DMS 273 (cell line): ENCODE results near the gene LYPD6B.
A peak's percentile ranks its signal among the peaks of the same experiment; 100 is the strongest.

Source experiments
- DNase-seq: peaks from one replicate; lab custom pipeline; 2025; ENCODE audit not compliant: unreplicated experiment; lab: John Stamatoyannopoulos, UW

LYPD6B gene

GRCh38 chr2:149038442-149039212 is at the start of gene LYPD6B:
LYPD6B (plus strand) TSS chr2:149038699; CDS start chr2:149130949, 92,250 bp downstream.
- DNase-seq = peak; percentile 76

- DNase-seq = peak; percentile 86
Measured at GRCh38 chr2:148989882-148990493, 48.5 kb upstream of the LYPD6B start.

- no peak for DNase-seq
Measured at GRCh38 chr2:148990968-148991367, 47.5 kb upstream of the LYPD6B start.

- DNase-seq = no peak
Measured at GRCh38 chr2:148992448-148992847, 46.1 kb upstream of the LYPD6B start.

- DNase-seq = no peak
Measured at GRCh38 chr2:148993351-148993750, 45.1 kb upstream of the LYPD6B start.

- no peak for DNase-seq
Measured at GRCh38 chr2:148994341-148994740, 44.2 kb upstream of the LYPD6B start.

- DNase-seq = no peak
Measured at GRCh38 chr2:148996805-148997204, 41.7 kb upstream of the LYPD6B start.

- peak; percentile 88 for DNase-seq
Measured at GRCh38 chr2:148998165-148998830, 40.2 kb upstream of the LYPD6B start.

- DNase-seq = peak; percentile 61
Measured at GRCh38 chr2:148998831-148999200, 39.7 kb upstream of the LYPD6B start.

- DNase-seq = peak; percentile 87
Measured at GRCh38 chr2:148999451-148999921, 39.0 kb upstream of the LYPD6B start.

- no peak for DNase-seq
Measured at GRCh38 chr2:149000158-149000938, 38.2 kb upstream of the LYPD6B start.

GRCh38 chr2:149001496-149001895 is 37.0 kb upstream of the LYPD6B start:
- DNase-seq = no peak

GRCh38 chr2:149002378-149002890 is 36.1 kb upstream of the LYPD6B start:
- no peak for DNase-seq

GRCh38 chr2:149002891-149003740 is 35.4 kb upstream of the LYPD6B start:
- DNase-seq = no peak

- DNase-seq = no peak
Measured at GRCh38 chr2:149004836-149005235, 33.7 kb upstream of the LYPD6B start.

- no peak for DNase-seq
Measured at GRCh38 chr2:149005471-149006077, 32.9 kb upstream of the LYPD6B start.

GRCh38 chr2:149006883-149007543 is 31.5 kb upstream of the LYPD6B start:
- no peak for DNase-seq

- DNase-seq = no peak
Measured at GRCh38 chr2:149008381-149008780, 30.1 kb upstream of the LYPD6B start.
